ENCODE results near the gene LCNL1. TPM values are rescaled to one million over a fixed set of nuclear protein-coding genes. Genes with fewer than 3 reads are reported as not detected.

The LCNL1 gene
- total and polyA plus RNA-seq, 2 of the 13 experiments (the other 11 are each of a cell fraction or from before 2014, with no cell fraction given) = not detected

DNA sequence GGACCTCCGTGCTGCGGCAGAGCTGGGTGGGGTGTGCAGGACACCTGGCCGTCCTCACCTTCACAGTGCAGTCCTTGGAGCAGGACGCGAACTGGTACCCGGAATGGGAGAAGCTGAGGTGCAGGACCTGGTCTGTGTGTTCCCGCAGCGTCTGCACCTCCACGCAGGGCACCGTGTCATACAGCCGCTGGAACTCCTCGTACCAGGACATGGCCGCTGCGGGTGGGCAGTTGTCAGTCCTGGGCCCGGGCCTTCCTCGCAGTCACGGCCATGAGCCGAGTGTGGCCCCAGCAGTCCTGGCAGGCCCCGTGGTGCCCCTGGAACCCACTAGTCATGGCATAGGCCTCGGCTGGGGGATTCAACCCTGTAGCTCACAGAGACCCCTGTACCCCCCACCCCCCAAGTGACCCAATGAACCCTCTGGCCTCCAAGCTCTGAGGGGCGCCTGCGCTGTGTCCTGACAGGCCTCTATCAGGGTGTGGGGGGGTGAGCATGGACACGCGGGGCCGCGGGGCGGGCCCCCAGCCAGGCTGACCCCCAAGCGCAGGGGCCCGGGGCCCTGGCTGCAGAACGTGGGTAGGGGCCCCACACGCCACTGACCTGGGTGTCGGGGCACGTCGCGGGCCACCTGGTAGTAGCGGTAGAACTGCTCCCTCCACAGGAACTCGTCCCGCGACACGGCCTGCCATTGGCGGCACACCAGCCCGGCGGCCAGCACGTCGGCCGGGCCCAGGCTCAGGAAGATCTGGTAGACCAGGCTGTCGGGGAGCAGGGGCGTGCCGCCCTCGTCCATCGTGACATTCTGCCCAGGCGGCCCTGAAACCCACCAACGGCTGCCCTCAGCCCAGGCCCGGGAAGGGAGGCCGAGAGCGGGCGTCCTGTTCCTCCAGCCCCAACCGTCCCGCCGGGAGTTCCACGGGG, 39.2 kb upstream of the LCNL1 start (continued):
- 0 out of 2 replicates have a peak, but pooled peaks have one; percentile 18 for TF ChIP-seq TOE1 (CRISPR knock-in tag; IDR thresholded peaks at IDR 0.05)
- TF ChIP-seq ZNF317 (CRISPR knock-in tag; IDR thresholded peaks at IDR 0.05) = 0 out of 2 replicates have a peak, but pooled peaks have one; percentile 1
- peak; percentile 90 for TF ChIP-seq KDM2A (CRISPR knock-in tag; IDR thresholded peaks at IDR 0.05; ENCODE audit: borderline replicate concordance, low read depth)
- TF ChIP-seq NONO (IDR thresholded peaks at IDR 0.05) = no peak
- TF ChIP-seq NONO (CRISPR knock-in tag; conservative IDR thresholded peaks at IDR 0.05) = 0 out of 2 replicates have a peak, but pooled peaks have one; percentile 23
- peak; percentile 11 for TF ChIP-seq HNRNPK (IDR thresholded peaks at IDR 0.05; ENCODE audit: low read depth, low read length, poor library complexity, severe bottlenecking)
- TF ChIP-seq FOXK1 (CRISPR knock-in tag; IDR thresholded peaks at IDR 0.05; ENCODE audit: borderline replicate concordance, low read depth) = no peak
- no peak for TF ChIP-seq ARNT2 (CRISPR knock-in tag; IDR thresholded peaks at IDR 0.05; ENCODE audit: low read depth)
- 0 out of 2 replicates have a peak, but pooled peaks have one; percentile 10 for TF ChIP-seq SMAD9 (CRISPR knock-in tag; IDR thresholded peaks at IDR 0.05)
- TF ChIP-seq, protein P1, sequence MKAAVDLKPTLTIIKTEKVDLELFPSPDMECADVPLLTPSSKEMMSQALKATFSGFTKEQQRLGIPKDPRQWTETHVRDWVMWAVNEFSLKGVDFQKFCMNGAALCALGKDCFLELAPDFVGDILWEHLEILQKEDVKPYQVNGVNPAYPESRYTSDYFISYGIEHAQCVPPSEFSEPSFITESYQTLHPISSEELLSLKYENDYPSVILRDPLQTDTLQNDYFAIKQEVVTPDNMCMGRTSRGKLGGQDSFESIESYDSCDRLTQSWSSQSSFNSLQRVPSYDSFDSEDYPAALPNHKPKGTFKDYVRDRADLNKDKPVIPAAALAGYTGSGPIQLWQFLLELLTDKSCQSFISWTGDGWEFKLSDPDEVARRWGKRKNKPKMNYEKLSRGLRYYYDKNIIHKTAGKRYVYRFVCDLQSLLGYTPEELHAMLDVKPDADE (CRISPR knock-in tag; IDR thresholded peaks at IDR 0.05) = 0 out of 2 replicates have a peak, but pooled peaks have one; percentile 24
- TF ChIP-seq POLR2G (IDR thresholded peaks at IDR 0.05; ENCODE audit: low read depth, low read length) = peak; percentile 0
- peak; percentile 61 for TF ChIP-seq RBFOX2 (IDR thresholded peaks at IDR 0.05; ENCODE audit: low read depth, low read length)
- TF ChIP-seq, protein P2, sequence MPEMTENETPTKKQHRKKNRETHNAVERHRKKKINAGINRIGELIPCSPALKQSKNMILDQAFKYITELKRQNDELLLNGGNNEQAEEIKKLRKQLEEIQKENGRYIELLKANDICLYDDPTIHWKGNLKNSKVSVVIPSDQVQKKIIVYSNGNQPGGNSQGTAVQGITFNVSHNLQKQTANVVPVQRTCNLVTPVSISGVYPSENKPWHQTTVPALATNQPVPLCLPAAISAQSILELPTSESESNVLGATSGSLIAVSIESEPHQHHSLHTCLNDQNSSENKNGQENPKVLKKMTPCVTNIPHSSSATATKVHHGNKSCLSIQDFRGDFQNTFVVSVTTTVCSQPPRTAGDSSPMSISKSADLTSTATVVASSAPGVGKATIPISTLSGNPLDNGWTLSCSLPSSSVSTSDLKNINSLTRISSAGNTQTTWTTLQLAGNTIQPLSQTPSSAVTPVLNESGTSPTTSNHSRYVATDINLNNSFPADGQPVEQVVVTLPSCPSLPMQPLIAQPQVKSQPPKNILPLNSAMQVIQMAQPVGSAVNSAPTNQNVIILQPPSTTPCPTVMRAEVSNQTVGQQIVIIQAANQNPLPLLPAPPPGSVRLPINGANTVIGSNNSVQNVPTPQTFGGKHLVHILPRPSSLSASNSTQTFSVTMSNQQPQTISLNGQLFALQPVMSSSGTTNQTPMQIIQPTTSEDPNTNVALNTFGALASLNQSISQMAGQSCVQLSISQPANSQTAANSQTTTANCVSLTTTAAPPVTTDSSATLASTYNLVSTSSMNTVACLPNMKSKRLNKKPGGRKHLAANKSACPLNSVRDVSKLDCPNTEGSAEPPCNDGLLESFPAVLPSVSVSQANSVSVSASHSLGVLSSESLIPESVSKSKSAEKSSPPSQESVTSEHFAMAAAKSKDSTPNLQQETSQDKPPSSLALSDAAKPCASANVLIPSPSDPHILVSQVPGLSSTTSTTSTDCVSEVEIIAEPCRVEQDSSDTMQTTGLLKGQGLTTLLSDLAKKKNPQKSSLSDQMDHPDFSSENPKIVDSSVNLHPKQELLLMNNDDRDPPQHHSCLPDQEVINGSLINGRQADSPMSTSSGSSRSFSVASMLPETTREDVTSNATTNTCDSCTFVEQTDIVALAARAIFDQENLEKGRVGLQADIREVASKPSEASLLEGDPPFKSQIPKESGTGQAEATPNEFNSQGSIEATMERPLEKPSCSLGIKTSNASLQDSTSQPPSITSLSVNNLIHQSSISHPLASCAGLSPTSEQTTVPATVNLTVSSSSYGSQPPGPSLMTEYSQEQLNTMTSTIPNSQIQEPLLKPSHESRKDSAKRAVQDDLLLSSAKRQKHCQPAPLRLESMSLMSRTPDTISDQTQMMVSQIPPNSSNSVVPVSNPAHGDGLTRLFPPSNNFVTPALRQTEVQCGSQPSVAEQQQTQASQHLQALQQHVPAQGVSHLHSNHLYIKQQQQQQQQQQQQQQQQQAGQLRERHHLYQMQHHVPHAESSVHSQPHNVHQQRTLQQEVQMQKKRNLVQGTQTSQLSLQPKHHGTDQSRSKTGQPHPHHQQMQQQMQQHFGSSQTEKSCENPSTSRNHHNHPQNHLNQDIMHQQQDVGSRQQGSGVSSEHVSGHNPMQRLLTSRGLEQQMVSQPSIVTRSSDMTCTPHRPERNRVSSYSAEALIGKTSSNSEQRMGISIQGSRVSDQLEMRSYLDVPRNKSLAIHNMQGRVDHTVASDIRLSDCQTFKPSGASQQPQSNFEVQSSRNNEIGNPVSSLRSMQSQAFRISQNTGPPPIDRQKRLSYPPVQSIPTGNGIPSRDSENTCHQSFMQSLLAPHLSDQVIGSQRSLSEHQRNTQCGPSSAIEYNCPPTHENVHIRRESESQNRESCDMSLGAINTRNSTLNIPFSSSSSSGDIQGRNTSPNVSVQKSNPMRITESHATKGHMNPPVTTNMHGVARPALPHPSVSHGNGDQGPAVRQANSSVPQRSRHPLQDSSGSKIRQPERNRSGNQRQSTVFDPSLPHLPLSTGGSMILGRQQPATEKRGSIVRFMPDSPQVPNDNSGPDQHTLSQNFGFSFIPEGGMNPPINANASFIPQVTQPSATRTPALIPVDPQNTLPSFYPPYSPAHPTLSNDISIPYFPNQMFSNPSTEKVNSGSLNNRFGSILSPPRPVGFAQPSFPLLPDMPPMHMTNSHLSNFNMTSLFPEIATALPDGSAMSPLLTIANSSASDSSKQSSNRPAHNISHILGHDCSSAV (CRISPR knock-in tag; IDR thresholded peaks at IDR 0.05; ENCODE audit: borderline replicate concordance) = no peak
- TF ChIP-seq, protein P3, sequence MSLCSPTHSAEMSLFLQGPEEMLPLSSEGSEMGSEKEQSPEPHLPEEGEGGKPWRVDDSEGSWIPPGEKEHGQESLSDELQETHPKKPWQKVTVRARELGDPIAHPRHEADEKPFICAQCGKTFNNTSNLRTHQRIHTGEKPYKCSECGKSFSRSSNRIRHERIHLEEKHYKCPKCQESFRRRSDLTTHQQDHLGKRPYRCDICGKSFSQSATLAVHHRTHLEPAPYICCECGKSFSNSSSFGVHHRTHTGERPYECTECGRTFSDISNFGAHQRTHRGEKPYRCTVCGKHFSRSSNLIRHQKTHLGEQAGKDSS (CRISPR knock-in tag; IDR thresholded peaks at IDR 0.05; ENCODE audit: borderline replicate concordance, low read depth) = peak; percentile 43; the same call in 1 of the 2 replicates
- TF ChIP-seq ZNF557 (CRISPR knock-in tag; IDR thresholded peaks at IDR 0.05) = 0 out of 2 replicates have a peak, but pooled peaks have one; percentile 54
- TF ChIP-seq ZNF232 (CRISPR knock-in tag; IDR thresholded peaks at IDR 0.05; ENCODE audit: borderline replicate concordance) = peak; percentile 57; the same call in 1 of the 2 replicates
- peak; percentile 2; the same call in 1 of the 2 replicates for TF ChIP-seq RAD21 (CRISPR knock-in tag; IDR thresholded peaks at IDR 0.05)
